Loucy (cell line): ENCODE measurements around the gene MXRA8.

ENCODE experiments used
- H2AFZ ChIP-seq: fragments of 200-600 bp; sonication (generic); 2 replicates; pipeline ENCODE4 v1.6.0; 2016; ENCODE audit warnings: antibody characterized with exemption, mild to moderate bottlenecking, low read length, moderate library complexity
- H3F3A ChIP-seq: fragments of 200-600 bp; 2 replicates; pipeline ENCODE4 v1.6.0; 2016; ENCODE audit warnings: antibody characterized with exemption, low read depth, mild to moderate bottlenecking
- H3K27me3 ChIP-seq: fragments of 200-600 bp; sonication (generic); 2 replicates; pipeline ENCODE4 v1.6.1; 2014; ENCODE audit warnings: low read length, mild to moderate bottlenecking; ENCODE audit not compliant: insufficient read depth, poor library complexity, severe bottlenecking
- H3K36me3 ChIP-seq: fragments of 200-600 bp; sonication (generic); 2 replicates; pipeline ENCODE4 v1.6.1; 2016; ENCODE audit warnings: low read length; ENCODE audit not compliant: insufficient read depth
- H3K4me1 ChIP-seq: fragments of 200-600 bp; sonication (generic); 2 replicates; pipeline ENCODE4 v1.5.1; 2014; ENCODE audit warnings: low read length, mild to moderate bottlenecking; ENCODE audit not compliant: insufficient read depth, poor library complexity, severe bottlenecking
- H3K4me2 ChIP-seq: fragments of 200-600 bp; sonication (generic); 2 replicates; pipeline ENCODE4 v1.6.0; 2014; ENCODE audit warnings: antibody characterized with exemption, low read length, low read depth, mild to moderate bottlenecking; ENCODE audit not compliant: poor library complexity, severe bottlenecking
- H3K4me3 ChIP-seq: fragments of 200-600 bp; sonication (generic); 2 replicates; pipeline ENCODE4 v1.5.1; 2014; ENCODE audit warnings: low read length, mild to moderate bottlenecking, mixed read lengths; ENCODE audit not compliant: poor library complexity, severe bottlenecking
- H3K79me2 ChIP-seq: fragments of 200-600 bp; sonication (generic); 2 replicates; pipeline ENCODE4 v1.6.1; 2014; ENCODE audit warnings: low read length; ENCODE audit not compliant: insufficient read depth
- H3K9ac ChIP-seq: fragments of 200-600 bp; sonication (generic); 2 replicates; pipeline ENCODE4 v1.6.0; 2014; ENCODE audit warnings: mild to moderate bottlenecking, low read depth, low read length, moderate library complexity; ENCODE audit not compliant: poor library complexity, severe bottlenecking
- H3K9me2 ChIP-seq: fragments of 200-600 bp; sonication (generic); replicated peaks from 2 replicates; pipeline ENCODE4 v1.6.1; 2016; ENCODE audit warnings: low read depth, low read length, mixed read lengths
- H3K9me3 ChIP-seq: fragments of 200-600 bp; sonication (generic); 2 replicates; pipeline ENCODE4 v1.6.1; 2014; ENCODE audit warnings: mild to moderate bottlenecking, antibody characterized with exemption, low read length, low read depth; ENCODE audit not compliant: insufficient read depth
- H4K20me1 ChIP-seq: fragments of 200-600 bp; sonication (generic); 2 replicates; pipeline ENCODE4 v1.6.0; 2014; ENCODE audit warnings: antibody characterized with exemption, low read length, mild to moderate bottlenecking; ENCODE audit not compliant: insufficient read depth, poor library complexity, severe bottlenecking
- EZH2phosphoT487 ChIP-seq: fragments of 200-600 bp; IDR thresholded peaks from 2 replicates; pipeline ENCODE4 v1.6.1; 2018; ENCODE audit warnings: antibody characterized with exemption, mild to moderate bottlenecking, moderate library complexity, borderline replicate concordance
- TF ChIP-seq, protein P1 (sequence below): fragments of 200-600 bp; sonication (generic); conservative IDR thresholded peaks from 2 replicates; pipeline ENCODE4 v1.5.1; 2014; ENCODE audit warnings: mild to moderate bottlenecking, antibody characterized with exemption, low read length

The MXRA8 gene

DNA sequence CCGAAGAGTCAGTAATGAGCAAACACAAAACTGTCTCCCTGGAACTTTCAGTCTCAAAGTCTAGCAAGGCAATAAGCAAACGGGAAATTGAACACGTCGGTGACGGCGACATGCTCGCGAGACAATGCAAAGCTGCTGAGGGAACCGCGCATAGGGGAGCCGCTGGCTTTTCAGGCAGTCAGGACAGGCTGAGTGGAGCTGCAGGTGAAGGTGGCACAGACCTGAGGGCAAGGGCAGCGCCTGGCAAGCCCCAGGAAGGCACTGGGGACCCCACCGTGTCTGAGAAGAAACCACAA lies 38.8 kb downstream of the MXRA8 start:
- Histone ChIP-seq H3K4me2 (no peak overlapping the region), H3K27me3 (no peaks in the 10 kb centered on the region), H3K9me3 (no peaks in the 10 kb centered on the region), H3K36me3 (peaks cover 7% of the 10 kb centered on the region; the same call in 1 of the 2 replicates), H4K20me1 (peaks cover 48% of the 10 kb centered on the region), H3K79me2 (peaks cover 58% of the 10 kb centered on the region), H2AFZ (no peak overlapping the region), H3K9me2 (no peaks in the 10 kb centered on the region), H3K4me1 (peaks cover 21% of the 10 kb centered on the region), H3K4me3 (no peak overlapping the region), H3F3A (no peaks in the 10 kb centered on the region), H3K9ac (no peak overlapping the region)
- no peak for TF ChIP-seq EZH2phosphoT487
- TF ChIP-seq, protein P1, sequence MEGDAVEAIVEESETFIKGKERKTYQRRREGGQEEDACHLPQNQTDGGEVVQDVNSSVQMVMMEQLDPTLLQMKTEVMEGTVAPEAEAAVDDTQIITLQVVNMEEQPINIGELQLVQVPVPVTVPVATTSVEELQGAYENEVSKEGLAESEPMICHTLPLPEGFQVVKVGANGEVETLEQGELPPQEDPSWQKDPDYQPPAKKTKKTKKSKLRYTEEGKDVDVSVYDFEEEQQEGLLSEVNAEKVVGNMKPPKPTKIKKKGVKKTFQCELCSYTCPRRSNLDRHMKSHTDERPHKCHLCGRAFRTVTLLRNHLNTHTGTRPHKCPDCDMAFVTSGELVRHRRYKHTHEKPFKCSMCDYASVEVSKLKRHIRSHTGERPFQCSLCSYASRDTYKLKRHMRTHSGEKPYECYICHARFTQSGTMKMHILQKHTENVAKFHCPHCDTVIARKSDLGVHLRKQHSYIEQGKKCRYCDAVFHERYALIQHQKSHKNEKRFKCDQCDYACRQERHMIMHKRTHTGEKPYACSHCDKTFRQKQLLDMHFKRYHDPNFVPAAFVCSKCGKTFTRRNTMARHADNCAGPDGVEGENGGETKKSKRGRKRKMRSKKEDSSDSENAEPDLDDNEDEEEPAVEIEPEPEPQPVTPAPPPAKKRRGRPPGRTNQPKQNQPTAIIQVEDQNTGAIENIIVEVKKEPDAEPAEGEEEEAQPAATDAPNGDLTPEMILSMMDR: no peak

DNA sequence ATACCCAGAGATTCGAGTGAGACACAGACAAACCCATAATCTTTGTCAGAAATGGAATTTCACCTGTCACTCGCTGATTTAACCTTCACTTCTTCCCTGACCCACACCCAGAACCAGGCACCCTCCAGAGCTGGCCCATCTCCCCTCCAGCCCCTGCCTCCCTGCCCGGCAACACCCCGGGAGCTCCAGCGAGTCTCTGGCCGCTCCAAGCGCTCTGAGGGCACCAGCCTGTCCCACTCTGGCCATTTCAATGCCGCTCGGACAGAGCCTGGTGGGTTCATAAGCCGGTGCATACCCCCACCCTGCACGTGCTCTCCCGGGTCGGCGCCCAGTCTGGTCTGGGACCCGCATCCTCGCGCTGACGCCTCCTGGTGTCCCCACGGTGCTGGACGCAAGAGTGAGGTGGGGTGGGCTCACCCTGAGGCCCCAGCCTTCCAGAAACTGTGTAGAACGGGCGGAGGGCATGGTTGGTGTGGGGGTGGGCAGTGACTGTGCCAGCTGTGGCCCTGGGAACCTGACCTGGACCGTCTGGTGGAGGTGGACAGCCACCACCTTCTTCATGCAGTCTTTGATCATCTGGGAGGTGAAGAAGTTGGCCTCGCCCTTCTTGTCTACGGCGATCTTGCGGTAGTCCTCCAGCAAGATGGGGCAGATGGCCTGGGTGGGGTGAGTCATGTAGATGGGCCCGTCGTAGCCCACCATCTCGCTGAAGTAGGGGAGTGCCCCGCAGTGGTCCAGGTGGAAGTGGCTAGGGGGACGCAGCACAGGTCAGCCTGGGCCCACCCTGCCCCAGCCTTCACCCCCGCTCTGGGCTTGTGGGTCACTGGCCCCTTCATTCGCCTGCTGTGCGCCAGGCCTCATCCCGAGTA lies 39.3 kb downstream of the MXRA8 start:
- no peaks in the 10 kb centered on the region for H3F3A ChIP-seq
- H3K79me2 ChIP-seq: peaks cover 53% of the 10 kb centered on the region
- no peak overlapping the region for H2AFZ ChIP-seq
- H3K27me3 ChIP-seq: no peaks in the 10 kb centered on the region
- H3K4me1 ChIP-seq: peaks cover 21% of the 10 kb centered on the region
- no peak for TF ChIP-seq EZH2phosphoT487
- TF ChIP-seq, protein P1: no peak
- H3K9me3 ChIP-seq: no peaks in the 10 kb centered on the region
- no peak overlapping the region for H3K4me2 ChIP-seq
- peaks cover 49% of the 10 kb centered on the region for H4K20me1 ChIP-seq
- no peak overlapping the region for H3K9ac ChIP-seq
- no peaks in the 10 kb centered on the region for H3K9me2 ChIP-seq
- H3K36me3 ChIP-seq: peaks cover 13% of the 10 kb centered on the region; the same call in 1 of the 2 replicates
- no peak overlapping the region for H3K4me3 ChIP-seq

DNA sequence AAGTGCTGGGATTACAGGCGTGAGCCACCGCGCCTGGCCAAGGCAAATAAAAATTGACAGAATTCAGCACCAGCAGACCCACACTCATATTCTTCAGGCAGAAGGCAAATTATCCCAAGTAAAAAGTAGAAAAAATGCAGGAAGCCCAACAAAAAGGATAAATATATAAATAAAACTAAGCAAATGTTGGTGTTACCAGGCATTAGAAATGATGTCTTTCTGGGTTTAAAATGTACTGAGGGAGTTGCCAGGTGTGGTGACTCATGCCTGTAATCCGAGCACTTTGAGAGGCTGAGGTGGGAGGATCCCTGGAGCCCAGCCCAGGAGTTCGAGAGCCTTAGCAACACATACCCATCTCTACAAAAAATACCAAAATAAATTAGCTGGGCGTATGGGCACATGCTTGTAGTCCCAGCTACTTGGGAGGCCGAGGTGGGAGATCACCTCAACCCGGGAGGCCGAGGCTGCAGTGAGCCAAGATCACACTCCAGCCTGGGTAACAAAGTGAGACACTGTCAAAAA lies 40.2 kb downstream of the MXRA8 start:
- no peaks in the 10 kb centered on the region for H3K27me3 ChIP-seq
- TF ChIP-seq, protein P1: no peak
- no peak for TF ChIP-seq EZH2phosphoT487
- H3K79me2 ChIP-seq: peaks cover 54% of the 10 kb centered on the region
- H3K9me3 ChIP-seq: no peaks in the 10 kb centered on the region
- H3K9ac ChIP-seq: no peak overlapping the region
- H3F3A ChIP-seq: no peaks in the 10 kb centered on the region
- H2AFZ ChIP-seq: no peak overlapping the region
- peaks cover 17% of the 10 kb centered on the region for H3K4me1 ChIP-seq
- H3K4me2 ChIP-seq: no peak overlapping the region
- no peak overlapping the region for H3K4me3 ChIP-seq
- peaks cover 21% of the 10 kb centered on the region; the same call in 1 of the 2 replicates for H3K36me3 ChIP-seq
- no peaks in the 10 kb centered on the region for H3K9me2 ChIP-seq
- peaks cover 44% of the 10 kb centered on the region for H4K20me1 ChIP-seq
